Stimulated activated CD8-positive, alpha-beta memory T cell treated with anti-CD3 and anti-CD28 coated beads, Interleukin-2, amount 100 ng/mL, for 1 hour (primary cell): ENCODE data around the gene GEMIN4.

ENCODE experiments used
- DNase-seq, 2 donors: peaks; one replicate each; pipeline ENCODE4 v3.0.0-alpha.2; 2020; ENCODE audit warnings: low read depth in 2 of 2

GEMIN4 gene

DNA sequence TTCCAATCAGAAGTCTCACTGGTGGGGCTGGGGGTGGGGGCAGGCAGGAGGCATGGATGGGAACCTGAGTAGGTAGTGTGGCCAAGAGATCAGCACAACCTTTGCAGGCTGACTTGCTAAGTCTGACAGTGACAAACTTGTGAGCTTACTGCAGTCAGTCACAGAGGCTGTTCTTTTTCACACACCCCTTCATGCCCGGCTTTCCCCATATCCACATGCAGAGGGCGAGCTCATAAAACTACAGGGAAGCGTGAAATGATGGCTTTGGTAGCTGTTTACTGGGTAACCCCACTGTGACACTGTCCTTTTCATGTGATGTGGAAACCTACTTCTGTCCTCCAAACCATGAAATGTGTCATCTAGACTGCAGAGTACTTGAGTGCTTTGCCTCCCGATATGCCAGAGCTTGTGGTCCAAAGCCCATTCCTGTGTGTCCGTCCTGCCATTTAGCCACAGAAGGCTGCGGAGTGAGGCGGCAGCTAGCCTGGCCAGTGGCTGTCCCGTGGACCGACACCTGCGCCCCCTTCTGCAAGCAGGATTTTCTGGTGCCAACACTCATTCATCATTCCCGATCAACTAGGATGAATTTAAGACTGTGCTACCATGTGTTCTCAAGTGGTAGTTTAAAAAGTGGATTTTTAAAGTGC, 9.8 kb downstream of the GEMIN4 start:
- DNase-seq = no peak

DNA sequence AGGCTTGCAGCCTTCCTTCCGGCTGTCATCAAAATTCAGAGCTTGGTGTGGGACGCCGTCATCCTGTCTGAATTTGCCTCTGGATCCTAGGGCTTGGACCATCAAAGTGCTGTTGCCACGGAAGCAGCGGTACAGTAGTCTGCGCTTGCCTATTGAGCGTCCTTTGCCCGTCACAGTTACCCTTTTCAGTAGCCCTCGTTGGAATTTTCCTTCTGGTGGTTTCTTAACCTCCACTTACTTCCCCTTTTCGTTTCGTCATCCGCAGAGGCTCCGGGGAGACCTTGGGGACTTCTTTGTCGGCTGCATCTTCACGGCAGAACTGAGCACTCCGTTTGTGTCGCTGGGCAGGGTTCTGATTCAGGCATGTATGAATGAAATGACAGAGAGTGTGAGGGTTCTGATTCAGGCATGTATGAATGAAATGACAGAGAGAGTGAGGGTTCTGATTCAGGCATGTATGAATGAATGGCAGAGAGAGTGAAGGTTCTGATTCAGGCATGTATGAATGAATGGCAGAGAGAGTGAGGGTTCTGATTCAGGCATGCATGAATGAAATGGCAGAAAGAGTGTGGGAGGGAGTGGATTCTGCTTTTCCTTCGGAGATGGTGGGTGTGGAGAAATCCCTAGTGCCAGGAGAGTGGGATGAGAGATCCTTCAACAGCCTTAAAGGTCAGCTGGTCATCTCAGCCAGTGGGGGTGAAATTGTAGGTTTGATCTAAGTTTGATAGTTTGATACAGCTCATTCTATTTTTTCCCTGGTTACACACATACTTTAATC, 11.6 kb downstream of the GEMIN4 start:
- DNase-seq = no peak

DNA sequence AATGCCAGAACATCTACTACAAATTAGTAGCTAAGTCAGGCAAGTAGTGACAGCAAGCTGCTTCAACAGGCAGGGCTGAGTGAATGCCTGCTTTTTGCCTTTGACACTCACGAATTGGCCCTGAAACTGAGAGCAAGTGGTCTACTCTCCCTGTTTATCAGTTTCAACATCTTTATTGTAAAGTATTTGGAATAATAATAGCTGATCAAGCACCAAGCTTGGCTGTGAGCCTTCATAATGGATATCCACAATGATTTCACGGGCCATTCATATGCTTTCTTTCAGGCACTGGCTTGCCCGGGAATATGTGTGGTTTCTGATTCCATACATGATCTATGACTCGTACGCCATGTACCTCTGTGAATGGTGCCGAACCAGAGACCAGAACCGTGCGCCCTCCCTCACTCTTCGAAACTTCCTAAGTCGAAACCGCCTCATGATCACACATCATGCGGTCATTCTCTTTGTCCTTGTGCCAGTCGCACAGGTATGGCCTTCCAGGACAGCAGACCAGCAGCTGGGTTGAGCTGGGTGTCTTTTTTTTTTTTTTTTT, 14.4 kb downstream of the GEMIN4 start:
- DNase-seq = no peak

GRCh38 chr17:733743-734142, 18.3 kb downstream of the GEMIN4 start:
- DNase-seq = no peak

DNA sequence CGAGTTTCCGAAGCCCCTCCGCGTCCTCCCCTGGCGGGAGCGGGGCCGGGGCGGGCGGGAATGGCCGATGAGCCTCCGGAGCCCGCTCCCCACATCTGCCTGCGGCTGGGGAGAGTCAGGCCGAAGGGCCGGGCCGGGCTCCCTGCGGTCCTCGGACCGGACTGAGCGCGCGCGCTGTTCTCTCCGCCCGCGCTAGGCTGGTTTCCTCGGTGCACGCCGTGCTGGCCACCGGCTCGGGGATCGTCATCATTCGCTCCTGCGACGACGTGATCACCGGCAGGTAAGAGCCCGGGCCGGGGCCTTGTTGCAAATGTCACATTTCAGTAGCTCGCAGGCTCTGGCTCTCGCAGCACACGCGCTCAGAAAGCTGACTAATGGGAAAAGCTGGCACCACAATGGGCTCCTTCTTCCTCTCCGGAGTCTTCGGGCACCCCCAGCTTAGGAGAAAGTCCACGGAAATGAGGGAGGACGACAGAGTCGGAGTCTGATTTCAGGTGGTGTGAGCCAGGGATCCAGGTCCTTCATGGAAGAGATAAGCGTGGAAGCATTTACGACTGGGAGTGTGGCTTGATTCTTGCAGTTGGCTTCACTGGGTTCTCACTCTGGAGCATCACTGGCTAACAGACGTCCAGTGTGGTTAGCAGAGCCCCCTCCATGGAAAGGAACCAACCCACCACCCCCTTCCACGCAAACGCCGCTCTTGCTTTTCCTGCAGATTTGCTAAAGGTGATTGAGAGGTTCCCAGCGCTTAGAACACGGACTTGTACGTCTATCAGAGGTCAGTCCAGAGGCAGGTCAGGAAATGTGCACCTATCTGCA, 19.0 kb downstream of the GEMIN4 start:
- DNase-seq = no peak

DNA sequence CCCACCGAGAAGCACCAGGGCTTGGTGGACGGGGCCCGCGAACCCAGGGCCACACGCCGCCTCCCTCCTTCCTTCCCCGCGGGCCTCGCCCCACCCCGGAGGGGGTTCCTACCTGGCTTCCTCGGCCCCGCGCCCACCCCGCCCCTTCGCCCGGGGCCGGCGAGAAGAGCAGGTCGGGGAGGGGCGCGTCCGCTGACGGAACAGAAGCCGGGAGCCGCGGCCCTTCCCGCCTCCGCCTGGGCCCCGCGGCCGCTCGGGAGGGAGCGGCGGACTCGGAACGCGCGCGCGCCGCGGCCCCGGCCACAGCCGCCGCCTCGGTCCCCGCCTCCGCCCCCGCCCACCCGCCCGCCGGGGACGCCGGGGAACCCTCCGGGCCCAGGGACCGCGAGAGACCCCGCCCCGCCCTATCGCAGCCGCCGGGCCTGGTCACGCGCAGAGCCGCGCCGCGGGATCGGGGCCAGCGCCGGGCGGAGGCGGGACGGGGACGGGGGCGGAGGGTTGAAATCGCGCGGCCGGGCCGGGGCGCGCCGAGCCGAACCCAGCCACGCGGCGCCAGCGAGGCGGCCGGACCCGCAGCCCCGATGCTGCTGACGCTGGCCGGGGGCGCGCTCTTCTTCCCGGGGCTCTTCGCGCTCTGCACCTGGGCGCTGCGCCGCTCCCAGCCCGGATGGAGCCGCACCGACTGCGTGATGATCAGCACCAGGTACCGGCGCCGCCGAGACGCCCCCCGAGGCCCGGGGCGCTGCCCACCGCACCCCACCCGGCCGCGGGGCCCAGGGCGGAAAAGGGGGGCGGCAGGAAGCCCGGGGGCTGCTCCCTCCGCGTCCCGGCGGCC, 19.8 kb downstream of the GEMIN4 start, which contains the start of gene TLCD3A:
Gene TLCD3A, plus strand, starts transcription at position 530 of the 835 bp plus-strand sequence. Its CDS starts 52 bp downstream, at position 582.
- no peak for DNase-seq

GRCh38 chr17:731644-732066, 20.4 kb downstream of the GEMIN4 start:
- DNase-seq = no peak

DNA sequence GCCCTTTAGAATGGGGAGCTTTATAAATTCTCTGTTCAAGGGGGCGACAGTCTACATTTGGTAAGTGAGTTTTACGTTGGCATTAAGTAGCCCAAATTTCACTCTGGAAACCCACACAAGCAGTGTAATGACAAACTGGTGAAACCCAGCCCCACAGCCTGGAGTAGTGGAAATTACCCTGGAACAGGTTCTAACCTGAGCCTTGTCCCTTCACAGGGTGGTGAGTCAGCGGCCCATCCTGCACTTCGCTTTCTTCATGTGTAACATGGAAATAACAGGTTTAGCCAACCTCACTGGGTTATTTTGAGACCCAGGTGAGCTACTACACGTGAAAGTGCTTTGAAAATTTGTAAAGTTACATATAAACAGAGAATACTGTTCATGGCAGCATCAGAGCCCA, 23.2 kb downstream of the GEMIN4 start:
- no peak for DNase-seq

DNA sequence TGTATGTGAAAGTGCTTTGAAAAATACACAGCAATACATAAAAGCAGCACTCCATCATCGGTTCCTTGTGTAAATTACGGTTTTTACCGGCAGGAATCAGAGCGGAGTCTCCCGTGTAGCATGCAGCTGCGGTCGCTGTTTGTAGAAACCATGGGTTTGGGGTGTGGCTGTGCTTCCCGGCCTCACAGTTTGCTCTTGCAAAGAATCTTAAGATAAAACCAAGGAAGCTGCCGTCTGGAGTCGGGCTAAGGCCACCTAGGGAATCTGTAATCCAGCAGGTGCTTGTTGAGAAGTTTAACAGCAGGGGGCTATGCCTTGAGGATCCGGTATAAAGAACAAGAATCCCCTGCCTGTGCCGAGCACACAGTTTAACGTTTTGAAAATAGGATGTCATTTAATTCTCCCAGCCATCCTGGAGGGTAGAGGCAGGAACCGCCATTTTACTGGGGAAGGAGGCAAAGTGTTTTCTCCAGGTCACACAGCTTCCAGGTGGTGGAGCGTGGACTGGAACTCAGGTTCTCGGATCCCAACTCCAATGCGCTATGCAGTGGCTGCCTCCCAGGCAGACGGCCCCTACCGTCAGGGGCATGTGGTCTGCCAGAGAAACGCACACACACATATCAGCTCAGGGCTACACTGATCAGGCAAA, 25.7 kb downstream of the GEMIN4 start:
- no peak for DNase-seq

DNA sequence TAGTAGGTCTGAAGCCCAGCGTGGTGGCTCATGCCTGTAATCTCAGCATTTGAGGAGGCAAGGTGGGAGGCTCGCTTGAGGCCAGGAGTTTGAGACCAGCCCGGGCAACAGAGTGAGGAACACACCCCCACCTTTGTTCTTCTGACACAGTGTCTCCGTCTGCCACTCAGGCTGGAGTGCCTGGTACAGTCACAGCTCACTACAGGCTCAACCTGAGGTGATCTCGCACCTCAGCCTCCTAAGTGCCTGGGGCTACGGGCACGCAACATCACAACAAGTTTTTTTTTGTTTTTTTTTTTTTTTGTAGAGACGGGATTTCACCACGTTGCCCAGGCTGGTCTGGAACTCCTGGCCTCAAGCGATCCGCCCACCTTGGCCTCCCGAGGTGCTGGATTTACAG, 26.3 kb downstream of the GEMIN4 start:
- no peak for DNase-seq

DNA sequence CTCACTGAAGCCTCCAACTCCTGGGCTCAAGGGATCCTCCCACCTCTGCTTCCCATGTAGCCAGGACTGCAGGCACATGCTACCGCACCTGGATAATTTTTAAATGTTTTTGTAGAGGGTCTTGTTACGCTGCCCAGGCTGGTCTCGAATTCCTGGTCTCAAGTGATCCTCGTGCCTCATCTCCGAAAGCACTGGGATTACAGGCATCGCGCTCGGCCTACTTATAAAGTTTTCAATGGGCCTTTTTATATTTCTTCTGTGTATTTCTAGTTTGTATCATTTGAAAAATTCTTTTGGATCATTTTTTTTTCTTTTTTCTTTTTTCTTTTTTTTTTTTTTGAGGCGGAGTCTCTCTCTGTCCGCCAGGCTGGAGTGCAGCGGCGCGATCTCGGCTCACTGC, 27.0 kb downstream of the GEMIN4 start:
- no peak for DNase-seq

- no peak for DNase-seq
Observed at GRCh38 chr17:721540-721937, 30.5 kb downstream of the GEMIN4 start.

DNA sequence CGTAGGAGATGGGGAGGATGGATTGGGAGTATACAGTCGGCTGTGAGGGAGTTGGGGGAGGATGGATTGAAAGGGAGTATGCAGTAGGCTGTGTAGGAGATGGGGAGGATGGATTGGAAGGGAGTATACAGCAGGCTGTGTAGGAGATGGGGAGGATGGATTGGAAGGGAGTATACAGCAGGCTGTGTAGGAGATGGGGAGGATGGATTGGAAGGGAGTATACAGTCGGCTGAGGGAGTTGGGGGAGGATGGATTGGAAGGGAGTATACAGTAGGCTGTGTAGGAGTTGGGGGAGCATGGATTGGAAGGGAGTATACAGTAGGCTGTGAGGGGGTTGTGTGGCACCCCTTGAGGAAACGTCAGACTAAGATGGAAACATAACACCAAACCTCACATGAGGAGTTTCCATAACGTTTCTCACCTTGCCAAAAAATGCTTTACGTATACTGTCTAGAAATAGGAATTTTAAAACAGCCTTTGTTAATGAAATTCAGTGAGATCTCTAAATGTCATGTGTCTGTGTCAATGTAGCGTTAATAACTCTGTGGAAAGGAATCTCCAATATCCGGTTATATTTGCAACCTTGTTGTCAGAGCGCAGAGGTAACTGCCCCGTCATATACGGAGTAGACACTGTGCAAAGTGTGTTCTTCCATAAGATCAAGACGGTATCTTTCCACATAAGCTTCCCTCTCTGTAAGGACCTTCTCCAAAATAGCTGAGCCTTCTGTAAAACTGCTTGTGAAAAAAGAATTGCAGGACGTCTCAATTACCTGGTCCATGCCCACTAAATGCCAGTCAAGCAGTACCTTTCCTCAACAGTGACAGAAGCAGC, 31.1 kb downstream of the GEMIN4 start:
- DNase-seq = no peak

GRCh38 chr17:718075-718474, 34.0 kb downstream of the GEMIN4 start:
- no peak for DNase-seq

DNA sequence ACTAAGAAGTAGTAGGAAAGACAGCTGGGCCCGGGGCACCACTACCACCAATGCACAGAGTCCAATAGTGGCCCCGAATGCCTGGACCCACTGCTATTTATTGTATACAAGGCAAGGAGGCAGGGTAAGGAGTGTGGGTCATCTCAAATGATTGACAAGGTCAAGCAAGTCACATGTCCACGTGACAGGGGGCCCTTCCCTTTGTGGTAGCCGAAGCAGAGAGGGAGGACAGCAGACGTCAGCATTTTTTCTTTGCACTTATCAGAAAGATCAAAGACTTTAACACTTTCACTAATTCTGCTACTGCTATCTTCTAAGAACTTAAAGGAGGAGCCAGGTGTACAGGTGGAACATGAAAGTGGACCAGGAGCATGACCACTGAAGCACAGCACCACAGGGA, 43.9 kb downstream of the GEMIN4 start:
- DNase-seq = no peak

DNA sequence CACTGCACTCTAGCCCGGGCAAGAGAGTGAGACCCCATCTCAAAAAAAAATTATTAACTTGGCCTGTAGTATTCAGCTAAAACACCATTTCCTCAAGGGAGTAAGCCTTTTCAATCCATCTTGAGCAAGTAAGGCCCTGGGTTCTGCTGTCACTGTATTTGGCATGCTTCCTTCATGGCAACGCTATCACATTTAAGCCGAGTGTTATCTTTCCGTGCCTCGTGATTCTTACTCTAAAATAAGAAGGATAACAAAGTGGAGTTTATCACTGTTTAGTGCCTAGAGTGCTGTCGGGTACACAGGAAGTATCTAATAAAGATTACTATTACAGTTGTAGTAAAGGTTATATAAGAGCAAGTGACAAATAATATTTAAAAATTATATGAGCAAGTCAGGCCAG, 46.2 kb downstream of the GEMIN4 start:
- no peak for DNase-seq

- DNase-seq = no peak
Observed at GRCh38 chr17:705011-705410, 47.1 kb downstream of the GEMIN4 start.

GRCh38 chr17:704111-704864, 47.8 kb downstream of the GEMIN4 start:
- no peak for DNase-seq
